ENCODE data around the gene ZNF225. TPM values are rescaled to one million over a fixed set of nuclear protein-coding genes. Genes with fewer than 3 reads are reported as not detected.

The ZNF225 gene
- total and polyA plus RNA-seq, 9 of the 15 experiments (the other 6 are each of a cell fraction or from before 2014, with no cell fraction given), result 1.4 to 4.2 (median 2.2) TPM

GRCh38 chr19:44141191-44142058 is 28.2 kb downstream of the ZNF225 start, which contains the start of gene ZNF234 (continued):
- TF ChIP-seq SFPQ (IDR thresholded peaks at IDR 0.05; ENCODE audit: low read depth, low read length) (no peak), SMARCE1 (IDR thresholded peaks at IDR 0.05) (no peak), RBM17 (IDR thresholded peaks at IDR 0.05; ENCODE audit: borderline replicate concordance, low read depth, low read length) (no peak), SMAD4 (CRISPR knock-in tag; conservative IDR thresholded peaks at IDR 0.05) (no peak), SP2 (IDR thresholded peaks at IDR 0.05; ENCODE audit: extremely low read depth, low read depth, low read length, poor library complexity, severe bottlenecking) (no peak), MTA1 (IDR thresholded peaks at IDR 0.05; ENCODE audit: borderline replicate concordance) (no peak), ZFP1 (CRISPR knock-in tag; IDR thresholded peaks at IDR 0.05) (no peak), POLR3A (IDR thresholded peaks at IDR 0.05; ENCODE audit: borderline replicate concordance, extremely low read depth, insufficient read depth, insufficient read length) (no peak), ZNF695 (CRISPR knock-in tag; IDR thresholded peaks at IDR 0.05) (no peak), ZNF318 (IDR thresholded peaks at IDR 0.05; ENCODE audit: borderline replicate concordance in 1 of 2, low read depth in 1 of 2) (no peak), U2AF1 (optimal IDR thresholded peaks at IDR 0.05; ENCODE audit: low read depth, low read length) (no peak), JUN (IDR thresholded peaks at IDR 0.05; ENCODE audit: borderline replicate concordance, low read depth, low read length) (no peak), JUN (CRISPR knock-in tag; IDR thresholded peaks at IDR 0.05; ENCODE audit: borderline replicate concordance) (no peak), U2AF2 (optimal IDR thresholded peaks at IDR 0.05; ENCODE audit: low read depth, low read length) (no peak), CBX2 (IDR thresholded peaks at IDR 0.05; ENCODE audit: insufficient read depth, low read length, poor library complexity, severe bottlenecking) (no peak), ZNF707 (CRISPR knock-in tag; conservative IDR thresholded peaks at IDR 0.05) (no peak), SREBF1 (IDR thresholded peaks at IDR 0.05; ENCODE audit: borderline replicate concordance, low read depth, low read length) (no peak)

Data from K562 (cell line).